K562 (cell line): ENCODE data around the gene RASD2. TPM values are rescaled to one million over a fixed set of nuclear protein-coding genes. Genes with fewer than 3 reads are reported as not detected.

Experiments
- ATAC-seq: fragments of 200-7000 bp; cut with Tn5 transposase; 3 replicates; pipeline ENCODE4 v1.9.1; 2020; ENCODE audit warnings: moderate library complexity
- BruUV-seq: library from RNA; stranded (reverse); fragments of 400-500 nt; replicated peaks from 2 replicates; lab custom pipeline; 2021; lab: Mats Ljungman, UMichigan
- CTCF ChIA-PET: fragments of 300-600 bp; formaldehyde crosslinking; extraction: SDS; loops from one replicate; lab custom pipeline; 2021; ENCODE audit warnings: low intra/inter-chr PET ratio; lab: Yijun Ruan, JAX
- POLR2A ChIA-PET: fragments of 300-600, 350-650 bp; sonication (Branson Sonifier 250); formaldehyde crosslinking; extraction: SDS; loops from one replicate; lab custom pipeline; 2021; ENCODE audit warnings: antibody characterized with exemption, inconsistent platforms; lab: Yijun Ruan, JAX
- DNase-seq, 4 experiments: peaks; one replicate each; pipeline versions ENCODE4 v3.0.0 to v3.0.0-alpha.2; 2011 to 2018; ENCODE audit warnings: low spot score in 3 of 4, mixed read lengths in 3 of 4; ENCODE audit errors: extremely low read depth in 1 of 4
- FAIRE-seq: peaks from 2 replicates; lab custom pipeline; 2011; peaks lifted over from hg19 to GRCh38; lab: Jason Lieb, UNC
- H2AFZ ChIP-seq: 2 replicates; pipeline ENCODE4 v1.6.0; 2011; ENCODE audit warnings: low read depth, low read length, control low read depth, inconsistent platforms
- H3K27ac ChIP-seq: fragments of 200-600 bp; 3 replicates; pipeline ENCODE4 v1.8.0; 2011; ENCODE audit warnings: low read depth, mild to moderate bottlenecking, control low read depth, inconsistent platforms, low read length, moderate library complexity, mixed read lengths; ENCODE audit errors: extremely low read depth
- H3K27me3 ChIP-seq, 2 experiments: fragments of 300-600 bp in 1 of 2; 2 replicates in 1 of 2; 3 replicates in 1 of 2; pipeline versions ENCODE4 v1.6.0 to v1.8.0; 2011; ENCODE audit warnings: inconsistent platforms in 2 of 2, low read length in 2 of 2, mild to moderate bottlenecking in 1 of 2, mixed read lengths in 1 of 2, moderate library complexity in 1 of 2; ENCODE audit not compliant: control insufficient read depth in 2 of 2, insufficient read depth in 2 of 2
- H3K36me3 ChIP-seq: fragments of 300-600 bp; 3 replicates; pipeline ENCODE4 v1.8.0; 2011; ENCODE audit warnings: mild to moderate bottlenecking, low read length, inconsistent platforms; ENCODE audit not compliant: control insufficient read depth, insufficient read depth
- H3K4me1 ChIP-seq, 2 experiments: fragments of 200-600 bp in 1 of 2; replicated peaks in 1 of 2; 2 replicates in 1 of 2; 3 replicates in 1 of 2; pipeline versions ENCODE4 v1.5.1 to v1.8.0; 2011; ENCODE audit warnings: inconsistent platforms in 2 of 2, low read length in 2 of 2, mild to moderate bottlenecking in 1 of 2, mixed read lengths in 1 of 2, moderate library complexity in 1 of 2; ENCODE audit not compliant: control insufficient read depth in 2 of 2, insufficient read depth in 2 of 2
- H3K4me2 ChIP-seq: 2 replicates; pipeline ENCODE4 v1.6.1; 2011; ENCODE audit warnings: low read length, control low read depth, inconsistent platforms, mixed read lengths; ENCODE audit not compliant: insufficient read depth
- H3K4me3 ChIP-seq: fragments of 200-600 bp; sonication (generic), shearing (Covaris generic); 2 replicates; pipeline ENCODE4 v1.5.1; 2016; ENCODE audit warnings: control low read depth, inconsistent platforms
- H3K79me2 ChIP-seq: fragments of 200-600 bp; 3 replicates; pipeline ENCODE4 v1.8.0; 2011; ENCODE audit warnings: low read length, inconsistent platforms; ENCODE audit not compliant: control insufficient read depth, insufficient read depth
- H3K9ac ChIP-seq, 2 experiments: 2 replicates each; pipeline versions ENCODE4 v1.6.0 to v1.6.1; 2011; ENCODE audit warnings: low read depth in 2 of 2, low read length in 2 of 2, control low read depth in 1 of 2, inconsistent platforms in 1 of 2, mild to moderate bottlenecking in 1 of 2, mixed read lengths in 1 of 2; ENCODE audit not compliant: insufficient read depth in 1 of 2
- H3K9me1 ChIP-seq: one replicate; pipeline ENCODE4 v1.6.0; 2011; ENCODE audit warnings: inconsistent platforms, mild to moderate bottlenecking, low read length, moderate library complexity; ENCODE audit not compliant: control insufficient read depth, insufficient read depth
- H3K9me3 ChIP-seq: replicated peaks from 2 replicates; pipeline ENCODE4 v1.5.1; 2011; ENCODE audit warnings: low read depth, low read length, inconsistent platforms; ENCODE audit not compliant: control insufficient read depth, insufficient read depth
- H4K20me1 ChIP-seq: replicated peaks from 2 replicates; pipeline ENCODE4 v1.6.1; 2011; ENCODE audit warnings: low read length, inconsistent platforms, mixed read lengths; ENCODE audit not compliant: control insufficient read depth, insufficient read depth
- CBX8 ChIP-seq: fragments of 200-600 bp; sonication (generic); IDR thresholded peaks from 2 replicates; pipeline ENCODE4 v1.6.1; 2012; ENCODE audit warnings: borderline replicate concordance, mixed run types, low read depth, mild to moderate bottlenecking, moderate library complexity, mixed read lengths, low read length, control low read depth, inconsistent platforms; ENCODE audit not compliant: poor library complexity, severe bottlenecking; ENCODE audit errors: extremely low read depth
- EHMT2 ChIP-seq: fragments of 450-650 bp; IDR thresholded peaks from 2 replicates; pipeline ENCODE4 v1.6.1; 2018; ENCODE audit warnings: antibody characterized with exemption
- MAZ ChIP-seq, 2 experiments: fragments of 450-650 bp in 1 of 2; sonication (generic) in 1 of 2; formaldehyde crosslinking; IDR thresholded peaks in 1 of 2; conservative IDR thresholded peaks in 1 of 2; 2 replicates each; pipeline versions ENCODE4 v1.4.0 to v1.5.0; 2020; ENCODE audit warnings: mild to moderate bottlenecking in 1 of 2, missing genetic modification reagents in 1 of 2
- PHTF2 ChIP-seq: fragments of 250-450 bp; sonication (Bioruptor Pico); IDR thresholded peaks from 2 replicates; pipeline ENCODE4 v1.5.0; 2021; ENCODE audit warnings: mild to moderate bottlenecking
- SMARCE1 ChIP-seq: fragments of 450-650 bp; IDR thresholded peaks from 2 replicates; pipeline ENCODE4 v1.7.1; 2016; ENCODE audit warnings: mild to moderate bottlenecking
- THRAP3 ChIP-seq: fragments of 450-650 bp; IDR thresholded peaks from 2 replicates; pipeline ENCODE4 v1.6.1; 2016; ENCODE audit warnings: mild to moderate bottlenecking, inconsistent platforms, borderline replicate concordance
- YY1 ChIP-seq, 3 experiments: IDR thresholded peaks; 2 replicates each; pipeline ENCODE4 v1.6.1; 2011; ENCODE audit warnings: low read length in 2 of 3, mild to moderate bottlenecking in 2 of 3, moderate library complexity in 2 of 3, borderline replicate concordance in 1 of 3, control low read depth in 1 of 3, low read depth in 1 of 3; ENCODE audit not compliant: insufficient read depth in 3 of 3, insufficient replicate concordance in 2 of 3, control insufficient read depth in 1 of 3, insufficient read length in 1 of 3; ENCODE audit errors: extremely low read depth in 1 of 3
- ZNF766 ChIP-seq: fragments of 200-800 bp; sonication (Bioruptor generic); conservative IDR thresholded peaks from 2 replicates; pipeline ENCODE4 v1.6.1; 2016; ENCODE audit warnings: missing genetic modification characterization, missing compliant biosample characterization
- in situ Hi-C: fragments of 300-500 bp; cut with MboI; formaldehyde crosslinking; loops from 4 replicates; pipeline ENCODE4 v1.15.0; 2018; ENCODE audit warnings: inconsistent platforms, mixed read lengths
- intact Hi-C: fragments of 100-400 bp; cut with micrococcal nuclease; formaldehyde crosslinking; loops from 2 replicates; pipeline ENCODE4 v1.14.2; 2022
- polyA plus RNA-seq, 8 experiments: library from polyadenylated mRNA; depleted of rRNA in 4 of 8; stranded (reverse) in 5 of 8; unstranded in 3 of 8; fragments of >200 nt; fragmentation: Nextera tagmentation in 2 of 8; fragmentation: Illumina TruSeq in 1 of 8; extraction: Ambion mirVana in 2 of 8; extraction: Trizol in 1 of 8; gene quantifications; 2 replicates each; pipeline versions ENCODE4 v1.2.1 to v1.2.3, GENCODE V29; 2011 to 2014; ENCODE audit warnings: inconsistent platforms in 1 of 8, missing spikeins in 1 of 8
- total RNA-seq, 7 experiments: library from RNA; depleted of rRNA in 6 of 7; stranded (reverse); fragments of >200 nt in 6 of 7; fragmentation: Illumina TruSeq in 2 of 7; extraction: Trizol in 2 of 7; gene quantifications; 2 replicates each; pipeline versions ENCODE4 v1.2.1 to v1.2.3, GENCODE V29; 2011 to 2021; ENCODE audit warnings: low replicate concordance in 1 of 7
- TF ChIP-seq, protein P1 (sequence below): fragments of 250-450 bp; sonication (Bioruptor Pico); IDR thresholded peaks from 2 replicates; pipeline ENCODE4 v1.8.0; 2022; ENCODE audit warnings: moderate library complexity, mild to moderate bottlenecking, inconsistent platforms
- TF ChIP-seq, protein P2 (sequence below): sonication (generic); formaldehyde crosslinking; IDR thresholded peaks from 2 replicates; pipeline ENCODE4 v1.8.0; 2023; ENCODE audit warnings: missing genetic modification reagents, mild to moderate bottlenecking, borderline replicate concordance

RASD2 gene
- total and polyA plus RNA-seq, 9 of the 15 experiments (the other 6 are each of a cell fraction or from before 2014, with no cell fraction given) = 0.05 TPM; not detected in 8

DNA sequence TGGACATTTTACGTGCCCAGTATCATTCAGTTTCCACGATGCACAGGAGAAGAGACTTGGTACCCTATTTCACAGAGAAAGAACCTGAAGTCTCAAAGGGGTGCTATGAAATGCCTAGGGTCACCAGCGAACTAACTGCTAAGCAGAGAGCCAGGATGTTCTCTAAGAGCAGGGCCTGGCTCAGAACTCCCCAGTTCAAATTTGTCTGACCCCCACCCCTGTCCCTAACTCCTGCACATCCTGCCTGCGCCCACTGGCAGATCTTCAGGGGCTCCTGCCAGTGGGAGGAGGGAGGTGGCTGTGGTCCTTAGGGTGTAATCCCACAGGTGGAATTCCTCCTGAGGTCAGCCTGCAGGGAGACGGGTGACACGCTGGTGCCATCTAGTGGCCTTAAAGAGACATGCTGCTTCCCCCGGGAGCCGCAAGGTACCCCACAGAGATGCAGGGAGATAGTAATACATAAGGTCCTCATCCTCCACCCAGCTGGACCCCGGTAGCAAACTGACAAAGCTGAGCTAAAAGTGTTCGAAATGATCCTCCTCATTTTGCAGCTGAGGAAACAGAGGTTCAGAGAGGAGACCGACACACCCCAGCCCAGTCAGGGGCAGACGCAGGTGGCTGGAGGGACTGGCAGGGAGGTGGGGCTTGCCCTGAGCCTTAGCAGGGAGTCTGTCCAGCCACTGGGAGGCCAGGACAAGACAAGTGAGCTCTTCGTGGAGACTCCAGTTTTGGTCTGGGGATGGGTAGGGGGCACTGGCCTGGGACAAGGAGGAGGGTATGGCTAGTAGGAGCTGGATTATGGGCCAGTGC, 42.4 kb downstream of the RASD2 start (continued):
- TF ChIP-seq MAZ (CRISPR knock-in tag; conservative IDR thresholded peaks at IDR 0.05 in 1 of 2, IDR thresholded peaks at IDR 0.05 in 1 of 2) = no peak
- TF ChIP-seq, all 486 proteins: peak for 11

GRCh38 chr22:35586771-35587170, 46.1 kb downstream of the RASD2 start:
- BruUV-seq = no TSS peak
- DNase-seq (no peak), FAIRE-seq (no peak), ATAC-seq (no peak)
- peaks cover 5 to 6% of the 10 kb centered on the region in 2 experiments; a peak in 4 of 5 replicates for H3K4me1 ChIP-seq
- H4K20me1 ChIP-seq = no peaks in the 10 kb centered on the region
- ChIA-PET CTCF (no interaction called here), POLR2A (no interaction called here)
- H3K4me2 ChIP-seq = no peak overlapping the region
- no peaks in the 10 kb centered on the region for H3K36me3 ChIP-seq
- H3K9me1 ChIP-seq = no peaks in the 10 kb centered on the region
- no peaks in the 10 kb centered on the region for H3K79me2 ChIP-seq
- no peak overlapping the region for H3K27ac ChIP-seq
- no peak overlapping the region for H2AFZ ChIP-seq
- H3K4me3 ChIP-seq = no peak overlapping the region
- no peaks in the 10 kb centered on the region for H3K27me3 ChIP-seq
- in situ Hi-C loops (loop anchor here (5.0 kb wide), 1 partner anchor 94 kb away; no protein-coding TSS in a partner anchor), intact Hi-C loops (loop anchor here (5.0 to 10.0 kb wide), 2 partner anchors 36 to 92 kb away; no protein-coding TSS in a partner anchor)
- no peak overlapping the region for H3K9ac ChIP-seq
- H3K9me3 ChIP-seq = no peaks in the 10 kb centered on the region
- TF ChIP-seq, protein P1, sequence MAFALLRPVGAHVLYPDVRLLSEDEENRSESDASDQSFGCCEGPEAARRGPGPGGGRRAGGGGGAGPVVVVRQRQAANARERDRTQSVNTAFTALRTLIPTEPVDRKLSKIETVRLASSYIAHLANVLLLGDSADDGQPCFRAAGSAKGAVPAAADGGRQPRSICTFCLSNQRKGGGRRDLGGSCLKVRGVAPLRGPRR (CRISPR knock-in tag) = no peak
- TF ChIP-seq CBX8 = no peak
- no peak for TF ChIP-seq PHTF2
- no peak for TF ChIP-seq EHMT2
- TF ChIP-seq THRAP3 = no peak
- TF ChIP-seq YY1 (IDR thresholded peaks at IDR 0.05; ENCODE audit: borderline replicate concordance in 1 of 3, control insufficient read depth in 1 of 3, extremely low read depth in 1 of 3, insufficient read depth in 3 of 3, insufficient read length in 1 of 3, insufficient replicate concordance in 2 of 3, low read depth in 1 of 3, low read length in 2 of 3) = no peak
- TF ChIP-seq, protein P2, sequence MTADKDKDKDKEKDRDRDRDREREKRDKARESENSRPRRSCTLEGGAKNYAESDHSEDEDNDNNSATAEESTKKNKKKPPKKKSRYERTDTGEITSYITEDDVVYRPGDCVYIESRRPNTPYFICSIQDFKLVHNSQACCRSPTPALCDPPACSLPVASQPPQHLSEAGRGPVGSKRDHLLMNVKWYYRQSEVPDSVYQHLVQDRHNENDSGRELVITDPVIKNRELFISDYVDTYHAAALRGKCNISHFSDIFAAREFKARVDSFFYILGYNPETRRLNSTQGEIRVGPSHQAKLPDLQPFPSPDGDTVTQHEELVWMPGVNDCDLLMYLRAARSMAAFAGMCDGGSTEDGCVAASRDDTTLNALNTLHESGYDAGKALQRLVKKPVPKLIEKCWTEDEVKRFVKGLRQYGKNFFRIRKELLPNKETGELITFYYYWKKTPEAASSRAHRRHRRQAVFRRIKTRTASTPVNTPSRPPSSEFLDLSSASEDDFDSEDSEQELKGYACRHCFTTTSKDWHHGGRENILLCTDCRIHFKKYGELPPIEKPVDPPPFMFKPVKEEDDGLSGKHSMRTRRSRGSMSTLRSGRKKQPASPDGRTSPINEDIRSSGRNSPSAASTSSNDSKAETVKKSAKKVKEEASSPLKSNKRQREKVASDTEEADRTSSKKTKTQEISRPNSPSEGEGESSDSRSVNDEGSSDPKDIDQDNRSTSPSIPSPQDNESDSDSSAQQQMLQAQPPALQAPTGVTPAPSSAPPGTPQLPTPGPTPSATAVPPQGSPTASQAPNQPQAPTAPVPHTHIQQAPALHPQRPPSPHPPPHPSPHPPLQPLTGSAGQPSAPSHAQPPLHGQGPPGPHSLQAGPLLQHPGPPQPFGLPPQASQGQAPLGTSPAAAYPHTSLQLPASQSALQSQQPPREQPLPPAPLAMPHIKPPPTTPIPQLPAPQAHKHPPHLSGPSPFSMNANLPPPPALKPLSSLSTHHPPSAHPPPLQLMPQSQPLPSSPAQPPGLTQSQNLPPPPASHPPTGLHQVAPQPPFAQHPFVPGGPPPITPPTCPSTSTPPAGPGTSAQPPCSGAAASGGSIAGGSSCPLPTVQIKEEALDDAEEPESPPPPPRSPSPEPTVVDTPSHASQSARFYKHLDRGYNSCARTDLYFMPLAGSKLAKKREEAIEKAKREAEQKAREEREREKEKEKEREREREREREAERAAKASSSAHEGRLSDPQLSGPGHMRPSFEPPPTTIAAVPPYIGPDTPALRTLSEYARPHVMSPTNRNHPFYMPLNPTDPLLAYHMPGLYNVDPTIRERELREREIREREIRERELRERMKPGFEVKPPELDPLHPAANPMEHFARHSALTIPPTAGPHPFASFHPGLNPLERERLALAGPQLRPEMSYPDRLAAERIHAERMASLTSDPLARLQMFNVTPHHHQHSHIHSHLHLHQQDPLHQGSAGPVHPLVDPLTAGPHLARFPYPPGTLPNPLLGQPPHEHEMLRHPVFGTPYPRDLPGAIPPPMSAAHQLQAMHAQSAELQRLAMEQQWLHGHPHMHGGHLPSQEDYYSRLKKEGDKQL (CRISPR knock-in tag) = no peak
- no peak for TF ChIP-seq ZNF766 (CRISPR knock-in tag)
- no peak for TF ChIP-seq SMARCE1
